Activated gamma-delta T cell (primary cell): Measurements from ENCODE around the gene GATM.
"Not testable (repeated sequence)": the region's sequence is repeated elsewhere in the genome, so short reads cannot be mapped to it uniquely, and the experiment has no call there.

Experiments used
- DNase-seq: peaks from one replicate; lab custom pipeline; 2025; lab: John Stamatoyannopoulos, UW

The GATM gene

DNA sequence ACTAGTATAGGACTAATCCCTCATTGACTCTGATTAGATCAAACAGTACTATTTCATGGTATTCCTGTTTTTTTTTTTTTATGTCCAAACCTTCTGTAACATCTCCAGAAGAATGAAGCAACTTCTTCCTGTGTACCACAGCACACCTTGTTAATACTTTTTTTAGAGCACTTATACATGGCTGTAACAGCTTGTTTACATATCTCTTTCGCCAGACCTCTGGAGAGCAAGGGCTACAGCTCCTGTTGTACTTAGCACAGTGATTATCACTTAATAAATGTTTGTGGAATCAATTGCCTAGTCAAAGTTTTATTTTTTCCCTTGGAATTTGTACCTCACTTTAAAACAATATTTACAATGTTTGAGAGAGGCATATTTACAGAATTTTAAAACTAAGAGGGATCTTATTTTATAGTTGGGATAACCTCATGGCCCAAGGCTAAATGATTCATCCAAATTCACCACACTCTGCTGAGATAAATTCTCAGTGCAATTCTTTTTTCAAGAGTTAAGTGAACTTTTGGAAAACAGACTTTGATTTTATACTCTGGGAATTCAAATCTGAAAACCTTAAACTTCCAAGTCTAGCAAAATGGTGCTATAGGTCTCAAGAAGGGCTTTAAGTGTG lies 9.2 kb upstream of the GATM start:
- no peak for DNase-seq

DNA sequence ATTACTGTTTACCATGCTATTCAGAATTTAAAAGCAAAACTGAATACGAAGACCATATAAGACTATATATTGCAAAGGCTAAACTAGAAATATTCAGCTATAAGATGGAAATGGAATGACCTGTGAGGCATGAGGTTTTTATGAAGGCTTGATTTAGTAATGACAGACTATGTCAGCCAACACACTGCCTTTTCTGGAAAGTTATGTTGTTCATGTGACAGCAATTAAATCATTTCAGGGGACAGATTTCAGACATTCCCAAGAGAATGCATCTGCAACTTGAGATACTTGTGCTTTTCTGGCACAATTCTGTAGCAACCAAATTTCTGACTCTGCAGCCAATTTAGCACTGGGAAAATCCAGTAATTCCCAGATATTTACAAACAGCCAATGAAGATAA lies 8.6 kb upstream of the GATM start:
- no peak for DNase-seq

DNA sequence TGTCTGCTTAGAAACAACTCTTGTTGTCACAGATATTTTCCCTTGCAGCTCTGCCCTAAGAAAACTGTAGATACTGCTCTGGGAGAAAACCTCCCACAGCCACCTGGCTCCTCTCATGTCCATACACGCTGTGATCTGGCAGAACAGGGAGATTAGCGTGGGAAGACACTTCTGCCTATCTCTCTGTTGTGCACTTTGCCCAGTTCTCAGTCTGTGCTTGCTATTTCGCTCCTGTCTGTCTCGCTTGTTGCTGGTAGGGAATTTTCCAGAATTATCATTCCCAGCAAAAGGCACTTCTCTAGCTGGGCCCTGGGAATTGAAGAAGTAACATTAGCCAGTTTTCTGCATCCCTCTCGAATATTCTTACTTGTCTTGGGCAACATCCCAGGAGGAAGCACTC lies 8.1 kb upstream of the GATM start:
- DNase-seq = no peak

DNA sequence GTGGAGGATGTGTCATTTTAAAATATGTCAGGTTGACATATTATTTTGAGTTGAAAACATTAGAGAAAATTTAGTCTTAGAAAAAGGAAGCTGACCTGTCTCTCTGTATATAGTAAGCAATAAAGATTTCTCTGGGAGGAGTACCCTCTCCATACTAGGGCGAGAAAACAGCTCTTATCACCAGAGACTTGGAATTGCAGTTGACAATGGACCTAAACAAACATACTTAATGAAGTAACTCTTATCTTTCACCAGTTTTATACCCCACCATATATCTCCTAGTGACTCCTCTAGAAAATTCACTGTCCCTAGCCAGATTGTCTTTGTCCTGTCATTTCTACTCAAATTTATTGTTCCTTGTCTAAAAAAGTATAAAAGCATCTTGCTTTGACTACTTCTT lies 7.2 kb upstream of the GATM start:
- no peak for DNase-seq

DNA sequence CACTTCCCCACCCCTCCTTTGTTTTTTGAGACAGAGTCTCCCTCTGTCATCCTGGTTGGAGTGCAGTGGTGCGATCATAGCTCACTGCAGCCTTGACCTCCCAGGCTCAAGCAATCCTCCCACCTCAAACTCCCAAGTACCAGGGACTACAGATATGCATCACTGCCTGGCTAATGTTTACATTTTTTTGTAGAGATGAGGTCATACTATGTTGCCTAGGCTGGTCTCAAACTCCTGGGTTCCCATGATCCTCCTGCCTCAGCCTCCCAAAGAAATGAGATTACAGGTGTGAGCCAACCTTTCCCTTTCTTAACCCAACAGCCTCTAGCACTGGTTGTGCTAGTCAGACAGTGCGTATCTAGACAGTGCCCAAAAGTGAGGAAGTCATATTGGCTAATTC lies 6.4 kb upstream of the GATM start:
- DNase-seq = no peak

DNA sequence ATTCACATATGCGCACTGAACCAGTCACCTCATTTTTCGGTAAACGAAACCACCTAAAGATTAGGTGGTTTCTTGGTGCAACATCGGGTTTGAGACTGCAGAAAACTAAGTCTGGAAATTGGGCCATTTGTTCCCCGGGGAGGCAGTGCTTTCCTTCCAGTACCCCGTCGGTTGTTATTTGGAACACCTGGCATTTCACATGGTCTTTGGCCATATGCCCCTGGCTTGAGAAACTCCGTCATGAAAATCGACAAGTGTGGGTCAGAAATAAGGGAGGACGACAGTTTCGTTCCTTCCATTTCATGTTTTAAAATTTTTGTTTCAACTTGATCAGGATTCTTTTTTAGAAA lies 544 bp upstream of the GATM start:
- no peak for DNase-seq

DNA sequence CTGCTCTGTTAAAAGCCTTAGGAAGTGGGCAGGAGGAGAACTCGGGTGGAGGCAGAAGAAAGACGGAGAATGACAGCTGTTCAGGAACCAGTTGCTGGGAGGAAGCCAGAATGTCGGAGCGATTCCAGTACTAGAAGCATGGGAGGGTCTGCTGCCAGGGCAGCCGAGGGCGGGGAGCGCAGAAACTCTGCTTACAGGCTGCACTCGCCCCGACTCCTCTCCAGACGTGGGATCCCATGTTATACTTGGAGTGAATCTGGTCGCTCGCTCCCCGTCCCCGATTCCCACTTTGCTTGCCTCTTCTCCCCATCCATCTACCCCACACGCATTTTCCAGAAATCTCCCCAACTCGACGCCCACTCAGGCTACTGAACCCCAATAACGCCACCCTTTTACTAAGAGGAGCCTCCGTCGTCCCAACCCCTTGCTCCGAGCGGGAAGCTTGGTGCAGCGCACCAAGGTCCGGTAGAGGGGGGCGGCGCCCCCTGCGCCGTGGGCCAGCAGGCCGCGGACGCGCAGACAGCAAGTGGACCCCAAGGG lies 665 bp downstream of the GATM start:
- no peak for DNase-seq

DNA sequence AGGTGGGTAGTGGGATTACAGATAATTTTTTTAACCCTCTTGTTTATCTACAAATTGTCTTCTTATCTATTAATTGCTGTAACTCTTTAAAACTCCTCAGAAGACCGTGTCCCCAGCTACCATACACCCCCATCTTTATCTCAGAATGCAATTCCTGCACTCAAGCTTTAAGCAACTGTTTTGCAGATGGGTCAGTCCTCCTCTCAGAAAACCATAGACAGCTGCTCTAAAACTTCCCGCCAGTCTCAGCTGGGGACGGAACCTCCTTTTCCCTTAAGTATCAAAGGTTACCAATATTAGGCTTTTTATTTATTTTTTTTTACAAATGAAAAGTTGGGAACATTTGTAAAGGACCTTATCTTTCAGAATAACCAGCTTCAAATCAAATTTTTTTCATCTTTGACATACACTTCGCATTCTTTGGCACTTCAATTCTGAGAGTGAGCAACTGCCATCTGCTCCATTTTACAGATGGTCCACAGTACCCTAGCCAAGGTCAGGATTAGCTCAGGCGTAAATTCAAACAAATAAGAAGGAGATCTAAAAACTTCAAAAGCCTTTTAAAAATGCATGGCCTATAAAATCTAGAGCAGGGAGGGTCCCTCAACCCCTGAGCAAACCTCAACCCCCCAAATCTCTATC lies 1.3 kb downstream of the GATM start:
- DNase-seq = no peak

DNA sequence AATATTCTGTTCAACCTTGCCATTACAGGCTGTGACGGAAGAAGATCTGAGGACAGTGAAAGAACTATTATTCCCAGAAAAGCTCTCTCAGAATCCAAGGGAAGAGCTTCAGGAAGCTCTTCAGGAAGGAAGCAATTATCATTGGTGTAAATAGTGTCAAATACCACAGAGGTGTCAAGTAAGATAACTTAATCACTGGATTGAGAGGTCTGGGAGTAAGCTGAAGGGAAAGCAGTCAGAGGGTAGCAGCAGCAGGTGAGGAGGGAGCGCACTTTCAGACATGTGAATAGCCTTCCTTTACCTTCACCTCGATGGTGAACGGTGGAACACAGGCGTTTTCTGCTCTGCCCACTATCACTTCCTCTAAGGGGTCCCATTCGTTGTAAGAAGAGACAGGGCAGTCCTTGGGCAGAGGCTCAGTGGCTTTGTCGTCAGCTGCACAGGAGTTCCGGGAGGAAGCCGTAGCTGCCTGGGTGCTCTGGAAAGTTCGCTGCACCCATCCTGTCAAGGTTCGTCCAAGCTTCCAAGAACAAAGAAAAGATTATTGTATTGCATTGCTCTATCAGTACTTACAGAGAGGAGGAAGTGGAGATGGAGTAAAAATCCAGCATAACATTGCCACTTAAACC lies 1.9 kb downstream of the GATM start:
- DNase-seq = no peak

DNA sequence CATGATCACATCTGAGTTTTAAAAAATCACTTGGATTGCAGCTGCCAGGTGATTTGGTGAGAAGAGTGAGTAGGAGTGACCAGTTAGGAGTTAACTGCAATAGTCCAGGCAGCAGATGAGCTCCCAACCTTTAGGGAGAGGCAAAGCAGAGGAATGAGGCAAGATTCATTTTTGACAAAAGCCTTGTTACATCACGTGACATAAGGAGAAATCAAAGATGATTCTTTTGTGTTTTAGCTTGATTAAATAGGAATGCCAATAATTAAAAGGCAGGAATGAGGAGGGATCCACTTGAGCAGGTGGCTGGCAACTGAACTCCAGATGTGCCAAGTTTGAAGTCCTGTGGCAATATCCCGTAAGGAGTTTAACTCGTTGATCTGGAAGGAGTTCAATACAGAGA lies 2.5 kb downstream of the GATM start:
- DNase-seq = no peak

DNA sequence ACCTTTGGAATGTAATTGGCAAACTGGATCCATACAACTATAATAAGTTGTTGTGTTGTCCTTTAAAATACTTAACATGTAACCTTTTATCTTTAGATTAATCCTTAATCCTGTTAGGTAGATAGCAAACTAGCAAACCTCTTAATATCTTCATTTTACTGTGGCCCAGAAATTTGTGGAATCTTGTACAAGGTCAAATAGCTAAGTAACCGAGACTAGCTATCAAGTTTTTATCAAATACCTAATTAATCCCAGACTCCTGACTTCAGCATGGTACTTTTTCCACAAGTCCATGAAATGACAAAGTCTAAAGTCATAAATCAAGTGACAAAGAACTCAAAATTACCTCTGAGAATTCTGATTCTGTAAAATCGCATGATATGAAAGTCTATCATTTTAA lies 4.4 kb downstream of the GATM start:
- no peak for DNase-seq

DNA sequence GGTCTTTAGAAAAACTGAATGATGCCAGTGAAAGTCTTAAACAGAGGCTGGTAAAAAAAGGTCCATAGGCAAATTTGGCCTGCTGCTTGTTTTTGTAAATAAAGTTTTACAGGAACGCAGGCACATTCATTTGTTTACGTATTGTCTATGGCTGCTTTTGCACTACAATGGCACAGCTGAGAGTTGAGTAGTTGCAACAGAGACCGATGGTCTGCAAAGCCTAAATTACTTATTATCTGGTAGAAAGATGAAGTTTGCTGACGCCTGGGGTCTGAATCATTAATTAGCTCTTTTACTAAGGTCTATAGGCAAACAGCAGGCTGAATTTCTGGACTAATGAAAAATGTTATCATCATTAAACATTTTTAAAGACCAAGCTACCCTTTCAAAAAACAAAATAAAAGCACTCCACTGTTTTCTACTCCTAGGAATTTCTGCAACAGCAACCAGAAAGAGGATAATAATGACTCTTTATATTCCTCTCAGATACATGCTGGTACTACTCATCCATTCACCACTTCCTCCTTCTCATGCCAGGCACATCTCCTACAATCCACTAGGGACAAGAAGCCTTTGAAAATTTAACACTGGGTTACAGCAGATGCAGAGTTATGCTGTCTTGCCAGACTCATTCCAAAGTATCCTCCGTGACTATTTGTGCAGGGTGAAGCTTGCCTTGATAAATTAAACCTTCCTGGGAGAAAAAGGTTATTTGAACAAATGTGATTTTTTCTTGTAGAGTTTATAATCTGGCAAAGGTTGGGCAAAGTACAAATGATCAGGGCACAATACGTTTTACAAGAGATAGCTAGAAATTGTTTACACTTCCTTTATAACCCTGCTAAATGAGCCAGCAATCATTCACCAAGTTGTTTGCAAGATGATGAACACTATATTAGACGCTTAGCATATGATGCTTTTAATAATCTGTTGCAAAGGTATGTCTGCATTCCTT lies 6.0 kb downstream of the GATM start:
- no peak for DNase-seq

DNA sequence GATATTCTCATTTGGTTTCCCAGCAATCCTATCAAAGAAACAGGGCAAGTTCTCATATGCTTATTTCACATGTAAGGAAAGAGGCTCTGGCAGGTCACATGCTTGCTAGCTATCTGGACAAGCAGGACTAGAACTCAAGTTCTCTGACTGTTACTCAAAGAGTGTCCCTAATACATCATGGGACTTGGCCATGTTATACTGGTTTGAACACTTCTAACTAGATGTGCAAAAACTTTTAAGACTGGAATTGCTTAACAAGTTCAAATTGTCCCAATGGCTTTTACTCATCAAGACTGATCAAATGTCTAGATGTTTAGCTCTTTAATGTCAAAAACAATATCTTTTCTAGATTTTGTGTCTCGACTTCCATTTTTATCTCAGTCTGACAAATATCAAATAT lies 6.8 kb downstream of the GATM start:
- DNase-seq = no peak

DNA sequence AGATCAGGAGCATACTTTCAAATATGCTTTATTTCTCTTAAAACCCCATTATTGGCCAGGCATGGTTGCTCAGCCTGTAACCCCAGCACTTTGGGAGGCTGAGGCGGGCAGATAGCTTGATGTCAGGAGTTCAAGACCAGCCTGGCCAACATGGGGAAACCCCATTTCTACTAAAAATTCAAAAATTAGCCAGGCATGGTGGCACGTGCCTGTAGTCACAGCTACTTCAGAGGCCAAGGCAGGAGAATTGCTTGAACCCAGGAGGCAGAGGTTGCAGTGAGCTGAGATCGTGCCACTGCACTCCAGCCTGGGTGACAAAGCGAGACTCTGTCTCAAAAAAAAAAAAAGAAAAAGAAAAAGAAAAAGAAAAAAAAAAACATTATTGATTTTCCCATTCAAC lies 8.3 kb downstream of the GATM start:
- DNase-seq = not testable (repeated sequence)

DNA sequence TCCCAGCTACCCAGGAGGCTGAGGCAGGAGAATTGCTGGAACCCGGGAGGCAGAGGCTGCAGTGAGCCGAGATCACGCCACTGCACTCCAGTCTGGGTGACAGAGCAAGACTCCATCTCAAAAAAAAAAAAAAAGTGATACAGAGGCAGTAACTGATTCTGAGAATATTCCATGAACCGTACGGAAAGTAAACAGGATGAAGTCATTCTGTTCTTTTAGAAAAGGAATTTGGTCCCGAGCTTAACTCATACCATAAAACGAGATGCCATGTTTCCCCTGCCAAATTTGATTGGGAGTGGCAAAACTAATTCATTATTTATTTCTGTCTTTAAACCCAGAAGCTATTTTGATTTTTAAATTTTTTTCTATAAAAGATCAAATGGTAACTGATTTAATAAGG lies 11.1 kb downstream of the GATM start:
- not testable (repeated sequence) for DNase-seq

DNA sequence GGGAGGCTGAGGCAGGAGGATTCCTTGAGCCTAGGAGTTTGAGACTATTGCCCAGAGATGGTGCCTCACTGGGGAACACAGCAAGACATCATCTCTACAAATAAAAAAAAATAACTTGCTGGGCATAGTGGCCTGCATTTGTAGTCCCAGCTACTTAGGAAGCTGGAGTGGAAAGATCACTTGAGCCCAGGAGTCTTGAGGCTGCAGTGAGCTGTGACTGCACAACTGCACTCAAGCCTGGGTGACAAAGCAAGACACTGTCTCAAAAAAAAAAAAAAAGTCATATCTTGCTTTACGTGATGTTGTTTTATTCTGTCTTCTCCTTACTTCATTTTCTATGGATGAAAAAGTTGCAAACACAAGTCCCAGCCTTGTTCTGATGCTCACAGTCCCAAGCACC lies 14.1 kb downstream of the GATM start:
- no peak for DNase-seq

DNA sequence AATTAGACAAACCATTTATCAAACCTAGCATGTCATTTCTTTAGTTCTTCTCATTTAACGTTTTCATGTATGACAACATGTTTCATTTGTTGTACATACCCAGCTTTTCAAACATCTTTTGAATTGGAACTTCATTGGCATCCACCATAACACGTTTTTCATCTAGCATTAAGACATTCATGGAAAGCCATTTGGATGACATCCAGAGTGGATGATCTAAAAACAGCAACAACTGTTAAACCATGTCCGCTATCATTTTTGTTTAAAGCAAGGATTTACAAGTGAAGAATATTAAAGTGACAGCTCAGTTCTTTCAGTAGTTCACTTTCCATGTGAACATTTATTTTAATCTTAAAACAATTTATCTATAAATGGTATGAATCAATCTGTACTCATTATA lies 14.5 kb downstream of the GATM start:
- no peak for DNase-seq

DNA sequence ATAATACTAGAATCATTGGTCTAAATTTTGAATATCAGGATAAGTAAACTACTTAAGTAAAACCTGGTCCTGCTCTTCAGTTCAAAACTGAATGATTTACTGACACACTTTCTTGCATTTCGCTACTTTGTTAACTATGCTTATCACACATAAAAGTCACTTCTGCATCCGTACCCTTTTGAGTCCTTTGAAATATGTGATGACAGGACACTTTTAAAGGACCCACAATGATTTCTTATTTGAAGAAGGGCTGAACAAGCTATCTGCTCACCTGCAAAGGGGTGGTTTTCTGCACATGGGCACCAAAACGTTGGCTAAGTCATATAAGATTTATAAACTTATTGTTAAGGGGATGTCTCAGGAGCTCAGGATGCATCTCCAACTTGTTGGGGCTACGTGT lies 15.0 kb downstream of the GATM start:
- DNase-seq = no peak

DNA sequence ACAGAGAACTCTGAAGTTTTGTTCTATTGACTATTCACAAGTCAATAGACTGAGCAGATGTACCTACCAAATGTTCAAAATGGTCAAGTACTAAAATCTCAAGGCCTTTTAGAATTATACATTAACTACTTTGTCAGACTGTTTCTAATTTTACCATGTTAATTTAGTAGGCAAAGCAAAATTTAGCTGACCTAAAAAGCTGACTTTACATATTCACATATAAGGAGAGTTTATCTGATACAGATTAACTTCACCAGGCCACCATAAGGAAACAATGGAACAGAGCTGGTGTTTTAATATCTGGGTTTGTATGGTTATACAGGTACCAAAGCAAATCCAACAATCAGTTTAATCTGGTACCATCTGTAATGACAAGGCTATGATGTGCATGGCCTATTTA lies 15.9 kb downstream of the GATM start:
- no peak for DNase-seq

DNA sequence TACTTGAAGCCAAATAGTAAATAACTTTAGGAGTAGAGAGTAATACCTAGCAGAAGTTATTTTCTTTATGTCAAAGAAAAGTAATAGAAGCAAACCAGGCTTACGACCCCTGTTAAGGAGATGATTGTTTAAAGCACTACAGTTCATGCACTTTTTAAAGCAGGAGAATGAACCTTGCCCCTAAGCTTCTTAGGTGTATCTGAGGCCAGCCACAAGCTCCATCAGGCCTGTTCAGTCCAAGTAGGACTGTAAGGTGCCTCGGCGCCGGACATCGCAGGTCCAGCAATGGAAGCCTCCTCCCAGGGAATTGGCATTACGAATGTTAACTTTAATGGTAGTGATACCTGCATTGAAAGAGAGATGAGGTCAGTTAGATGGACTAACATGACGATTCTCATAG lies 16.5 kb downstream of the GATM start:
- DNase-seq = no peak

DNA sequence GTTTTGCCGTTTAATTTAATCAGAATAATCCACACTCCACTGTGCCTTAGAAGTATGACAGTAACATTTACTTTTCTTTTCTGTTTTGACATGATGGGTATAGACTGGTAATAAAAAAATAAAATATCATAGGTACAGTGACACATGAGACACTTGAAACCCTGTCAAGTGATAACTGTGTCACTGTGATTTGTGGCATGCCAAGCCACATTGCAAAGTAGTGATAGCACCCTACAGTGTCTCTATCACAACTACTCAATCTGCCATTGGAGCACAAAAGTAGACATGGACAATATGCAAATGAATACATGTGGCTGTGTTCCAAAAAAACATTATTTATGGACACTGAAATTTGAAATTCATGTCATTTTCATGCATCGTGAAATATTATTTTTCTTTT lies 22.5 kb downstream of the GATM start:
- DNase-seq = no peak

DNA sequence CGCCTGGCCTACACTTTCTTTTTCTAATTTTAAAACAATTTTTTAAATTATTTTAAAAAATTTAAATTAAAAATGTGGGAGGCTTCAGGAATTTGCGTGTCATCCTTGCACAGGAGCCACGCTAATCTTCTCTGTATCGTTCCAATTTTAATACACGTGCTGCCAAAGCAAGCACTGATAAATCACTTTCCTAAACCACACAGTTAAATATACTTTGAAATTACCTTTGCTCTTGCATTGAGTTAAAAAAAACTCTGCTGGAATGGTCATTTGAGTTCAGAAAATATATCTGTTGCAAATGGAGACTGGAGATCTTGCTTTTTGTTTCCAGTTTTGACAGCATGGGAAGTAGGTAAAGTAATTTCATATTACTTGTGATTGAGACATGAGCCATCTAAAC lies 23.6 kb downstream of the GATM start:
- no peak for DNase-seq

DNA sequence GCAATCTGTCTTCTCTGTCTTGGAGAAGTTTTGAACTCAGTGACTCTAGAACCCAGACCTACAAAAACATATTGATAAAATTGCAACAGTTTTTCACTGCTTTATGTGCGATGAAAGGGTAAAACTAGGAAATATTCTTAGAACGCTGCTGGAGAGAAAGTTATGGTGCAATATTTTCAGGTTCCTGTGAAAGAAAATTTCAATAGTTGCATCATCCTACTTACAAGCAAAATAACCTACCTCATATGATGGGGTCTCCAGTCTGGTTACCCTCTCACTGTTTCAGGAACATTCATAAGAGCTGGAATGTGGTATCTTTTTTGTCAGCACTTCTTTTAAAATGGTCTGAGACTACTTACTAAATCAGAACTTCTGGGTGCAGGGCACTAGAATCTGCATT lies 27.1 kb downstream of the GATM start:
- DNase-seq = no peak
